Measurements from ENCODE around the gene PARVG. TPM values are rescaled to one million over a fixed set of nuclear protein-coding genes. Genes with fewer than 3 reads are reported as not detected.

The PARVG gene
- total and polyA plus RNA-seq, 2 experiments from 2014 or later: not detected

- Histone ChIP-seq H3K27ac (no peak overlapping the region), H4K20me1 (ENCODE audit: insufficient read depth) (no peaks in the 10 kb centered on the region), H3K9me2 (ENCODE audit: insufficient read depth) (no peaks in the 10 kb centered on the region), H2AFZ (no peak overlapping the region), H3K36me3 (ENCODE audit: low read depth) (no peaks in the 10 kb centered on the region), H3K27me3 (replicated peaks; ENCODE audit: insufficient read depth) (no peaks in the 10 kb centered on the region), H3K79me2 (ENCODE audit: insufficient read depth) (no peaks in the 10 kb centered on the region), H3K4me3 (no peak overlapping the region), H3K4me1 (ENCODE audit: insufficient read depth) (no peaks in the 10 kb centered on the region), H3F3A (ENCODE audit: insufficient read depth) (no peaks in the 10 kb centered on the region), H3K4me2 (ENCODE audit: unreplicated experiment) (no peak overlapping the region), H3K9ac (no peak overlapping the region), H3K9me3 (ENCODE audit: low read depth) (no peaks in the 10 kb centered on the region)
- 77 to 90% methylated on average over 2 of the region's 2 CpGs for WGBS, 2 experiments (ENCODE audit: low coverage in 1 of 2, low lambda C conversion rate in 2 of 2, missing lambda C conversion rate in 2 of 2)
- TF ChIP-seq EZH2phosphoT487 (IDR thresholded peaks at IDR 0.05; ENCODE audit: insufficient read depth, low read depth) (no peak), EZH2 (IDR thresholded peaks at IDR 0.05; ENCODE audit: insufficient read depth, poor library complexity, severe bottlenecking) (no peak)
- in situ Hi-C loops (cut with MboI): no loop called here
- DNase-seq: no peak
Observed at GRCh38 chr22:44254811-44255210, 74.1 kb downstream of the PARVG start.

- in situ Hi-C loops (cut with MboI): no loop called here
- H3F3A ChIP-seq (ENCODE audit: insufficient read depth): no peaks in the 10 kb centered on the region
- H3K36me3 ChIP-seq (ENCODE audit: low read depth): no peaks in the 10 kb centered on the region
- no peak for TF ChIP-seq EZH2 (IDR thresholded peaks at IDR 0.05; ENCODE audit: insufficient read depth, poor library complexity, severe bottlenecking)
- TF ChIP-seq EZH2phosphoT487 (IDR thresholded peaks at IDR 0.05; ENCODE audit: insufficient read depth, low read depth): no peak
- H2AFZ ChIP-seq: no peak overlapping the region
- no peaks in the 10 kb centered on the region for H4K20me1 ChIP-seq (ENCODE audit: insufficient read depth)
- H3K9me2 ChIP-seq (ENCODE audit: insufficient read depth): no peaks in the 10 kb centered on the region
- H3K79me2 ChIP-seq (ENCODE audit: insufficient read depth): no peaks in the 10 kb centered on the region
- no peak overlapping the region for H3K4me3 ChIP-seq
- H3K27ac ChIP-seq: no peak overlapping the region
- 67 to 70% methylated on average over 6 of the region's 6 CpGs for WGBS, 2 experiments (ENCODE audit: low coverage in 1 of 2, low lambda C conversion rate in 2 of 2, missing lambda C conversion rate in 2 of 2)
- H3K27me3 ChIP-seq (replicated peaks; ENCODE audit: insufficient read depth): no peaks in the 10 kb centered on the region
- no peak overlapping the region for H3K9ac ChIP-seq
- DNase-seq: no peak
- H3K4me2 ChIP-seq (ENCODE audit: unreplicated experiment): no peak overlapping the region
- H3K4me1 ChIP-seq (ENCODE audit: insufficient read depth): no peaks in the 10 kb centered on the region
- no peaks in the 10 kb centered on the region for H3K9me3 ChIP-seq (ENCODE audit: low read depth)
Observed at GRCh38 chr22:44256085-44256484, 75.4 kb downstream of the PARVG start.

- Histone ChIP-seq H3F3A (ENCODE audit: insufficient read depth) (no peaks in the 10 kb centered on the region), H4K20me1 (ENCODE audit: insufficient read depth) (no peaks in the 10 kb centered on the region), H3K9ac (no peak overlapping the region), H3K27me3 (replicated peaks; ENCODE audit: insufficient read depth) (no peaks in the 10 kb centered on the region), H3K4me3 (no peak overlapping the region), H3K4me1 (ENCODE audit: insufficient read depth) (no peaks in the 10 kb centered on the region), H2AFZ (no peak overlapping the region), H3K9me3 (ENCODE audit: low read depth) (no peaks in the 10 kb centered on the region), H3K4me2 (ENCODE audit: unreplicated experiment) (no peak overlapping the region), H3K36me3 (ENCODE audit: low read depth) (no peaks in the 10 kb centered on the region), H3K9me2 (ENCODE audit: insufficient read depth) (no peaks in the 10 kb centered on the region), H3K27ac (no peak overlapping the region), H3K79me2 (ENCODE audit: insufficient read depth) (no peaks in the 10 kb centered on the region)
- in situ Hi-C loops (cut with MboI): no loop called here
- 72 to 73% methylated on average over 13 of the region's 13 CpGs for WGBS, 2 experiments (ENCODE audit: low coverage in 1 of 2, low lambda C conversion rate in 2 of 2, missing lambda C conversion rate in 2 of 2)
- no peak for DNase-seq
- no peak for TF ChIP-seq EZH2 (IDR thresholded peaks at IDR 0.05; ENCODE audit: insufficient read depth, poor library complexity, severe bottlenecking)
- TF ChIP-seq EZH2phosphoT487 (IDR thresholded peaks at IDR 0.05; ENCODE audit: insufficient read depth, low read depth): no peak
Observed at GRCh38 chr22:44256556-44257485, 76.1 kb downstream of the PARVG start.

Other genes with a start within 250 kb of the PARVG start
- 37.8 and 48.3 TPM in 2 replicates for gene SAMM50, start 225.5 kb upstream of the PARVG start, total RNA-seq (2014; rRNA removed; shearing (Covaris generic))
- gene SAMM50, start 225.5 kb upstream of the PARVG start, polyA plus RNA-seq (2016; fragmentation: Nextera tagmentation; extraction: Ambion mirVana): 73.7 and 73.8 TPM in 2 replicates
- gene PARVB, start 156.6 kb upstream of the PARVG start, total RNA-seq (2014; rRNA removed; shearing (Covaris generic)): 141 and 143 TPM in 2 replicates
- 52.6 and 53.2 TPM in 2 replicates for gene PARVB, start 156.6 kb upstream of the PARVG start, polyA plus RNA-seq (2016; fragmentation: Nextera tagmentation; extraction: Ambion mirVana)
- gene SHISAL1, start 132.0 kb downstream of the PARVG start, total RNA-seq (2014; rRNA removed; shearing (Covaris generic)): 1.5 and 2.2 TPM in 2 replicates
- gene SHISAL1, start 132.0 kb downstream of the PARVG start, polyA plus RNA-seq (2016; fragmentation: Nextera tagmentation; extraction: Ambion mirVana): 0.49 and 0.58 TPM in 2 replicates

All from GM23248 (cell line).